Choroid plexus epithelial cell (primary cell): ENCODE data around the gene NRBF2.

Source experiments
- DNase-seq: peaks from one replicate; pipeline ENCODE4 v3.0.0-alpha.2; 2010; ENCODE audit warnings: low read depth
- H3K4me3 ChIP-seq: 2 replicates; pipeline ENCODE4 v1.5.1; 2011; ENCODE audit warnings: low read depth, mild to moderate bottlenecking, control low read depth, low read length, moderate library complexity
- CTCF ChIP-seq: conservative IDR thresholded peaks from 2 replicates; pipeline ENCODE4 v1.5.1; 2011; ENCODE audit warnings: low read depth, mild to moderate bottlenecking, control low read depth, inconsistent platforms, low read length, moderate library complexity

Gene NRBF2

GRCh38 chr10:63165249-63165648, 32.1 kb downstream of the NRBF2 start:
- no peak for TF ChIP-seq CTCF
- no peak for DNase-seq
- H3K4me3 ChIP-seq: no peak overlapping the region

GRCh38 chr10:63166742-63167258, 33.7 kb downstream of the NRBF2 start:
- H3K4me3 ChIP-seq: no peak overlapping the region
- peak; percentile 93 for DNase-seq
- TF ChIP-seq CTCF: peak; percentile 80

- TF ChIP-seq CTCF: no peak
- DNase-seq: no peak
- H3K4me3 ChIP-seq: no peak overlapping the region
Measured at GRCh38 chr10:63168821-63169462, 35.8 kb downstream of the NRBF2 start.

GRCh38 chr10:63169624-63170023, 36.5 kb downstream of the NRBF2 start:
- TF ChIP-seq CTCF: no peak
- no peak overlapping the region for H3K4me3 ChIP-seq
- no peak for DNase-seq

GRCh38 chr10:63171255-63171855, 38.2 kb downstream of the NRBF2 start:
- no peak for DNase-seq
- H3K4me3 ChIP-seq: no peak overlapping the region
- TF ChIP-seq CTCF: no peak

GRCh38 chr10:63171926-63172325, 38.8 kb downstream of the NRBF2 start:
- DNase-seq: no peak
- no peak overlapping the region for H3K4me3 ChIP-seq
- no peak for TF ChIP-seq CTCF
